Activated CD8-positive, alpha-beta memory T cell treated with anti-CD3 and anti-CD28 coated beads, Interleukin-2, amount 50 U/mL, for 1 hour (primary cell): ENCODE data around the gene CELF1.
"Not testable (repeated sequence)": the region's sequence is repeated elsewhere in the genome, so short reads cannot be mapped to it uniquely, and the experiment has no call there.

Experiments used
- DNase-seq: peaks from one replicate; pipeline ENCODE4 v3.0.0-alpha.2; 2020; ENCODE audit errors: extremely low read depth

CELF1 gene

GRCh38 chr11:47573321-47573720 is 20.4 kb upstream of the CELF1 start:
- no peak for DNase-seq

- DNase-seq: no peak
Observed at GRCh38 chr11:47572715-47573255, 19.9 kb upstream of the CELF1 start.

GRCh38 chr11:47571895-47572294 is 19.0 kb upstream of the CELF1 start:
- DNase-seq: no peak

GRCh38 chr11:47571357-47571729 is 18.4 kb upstream of the CELF1 start:
- no peak for DNase-seq

- no peak for DNase-seq
Observed at GRCh38 chr11:47570651-47571356, 17.9 kb upstream of the CELF1 start.

- no peak for DNase-seq
Observed at GRCh38 chr11:47569646-47570045, 16.7 kb upstream of the CELF1 start.

- DNase-seq: no peak
Observed at GRCh38 chr11:47566149-47566698, 13.3 kb upstream of the CELF1 start.

- no peak for DNase-seq
Observed at GRCh38 chr11:47565340-47566148, 12.6 kb upstream of the CELF1 start, which contains the start of gene PTPMT1. TSS of gene PTPMT1 (plus strand) at chr11:47565599. CDS start at chr11:47565623, 24 bp downstream.

- no peak for DNase-seq
Observed at GRCh38 chr11:47564933-47565339, 12.0 kb upstream of the CELF1 start.

GRCh38 chr11:47564366-47564765 is 11.4 kb upstream of the CELF1 start:
- DNase-seq: not testable (repeated sequence)

GRCh38 chr11:47562393-47562792 is 9.5 kb upstream of the CELF1 start:
- DNase-seq: not testable (repeated sequence)

GRCh38 chr11:47560426-47560825 is 7.5 kb upstream of the CELF1 start:
- no peak for DNase-seq

- no peak for DNase-seq
Observed at GRCh38 chr11:47558695-47559094, 5.8 kb upstream of the CELF1 start.

GRCh38 chr11:47557004-47557403 is 4.1 kb upstream of the CELF1 start:
- not testable (repeated sequence) for DNase-seq

GRCh38 chr11:47553406-47553743 is 443 bp upstream of the CELF1 start:
- DNase-seq: no peak

GRCh38 chr11:47552056-47552565 is 821 bp downstream of the CELF1 start:
- no peak for DNase-seq

- no peak for DNase-seq
Observed at GRCh38 chr11:47551086-47551485, 1.8 kb downstream of the CELF1 start.

- no peak for DNase-seq
Observed at GRCh38 chr11:47550288-47551047, 2.5 kb downstream of the CELF1 start.

- not testable (repeated sequence) for DNase-seq
Observed at GRCh38 chr11:47546274-47546673, 6.7 kb downstream of the CELF1 start.

- DNase-seq: no peak
Observed at GRCh38 chr11:47545298-47545697, 7.6 kb downstream of the CELF1 start.

- DNase-seq: no peak
Observed at GRCh38 chr11:47541070-47541469, 11.9 kb downstream of the CELF1 start.

- no peak for DNase-seq
Observed at GRCh38 chr11:47539681-47540039, 13.3 kb downstream of the CELF1 start.
